ENCODE results near the gene CAT.

DNA sequence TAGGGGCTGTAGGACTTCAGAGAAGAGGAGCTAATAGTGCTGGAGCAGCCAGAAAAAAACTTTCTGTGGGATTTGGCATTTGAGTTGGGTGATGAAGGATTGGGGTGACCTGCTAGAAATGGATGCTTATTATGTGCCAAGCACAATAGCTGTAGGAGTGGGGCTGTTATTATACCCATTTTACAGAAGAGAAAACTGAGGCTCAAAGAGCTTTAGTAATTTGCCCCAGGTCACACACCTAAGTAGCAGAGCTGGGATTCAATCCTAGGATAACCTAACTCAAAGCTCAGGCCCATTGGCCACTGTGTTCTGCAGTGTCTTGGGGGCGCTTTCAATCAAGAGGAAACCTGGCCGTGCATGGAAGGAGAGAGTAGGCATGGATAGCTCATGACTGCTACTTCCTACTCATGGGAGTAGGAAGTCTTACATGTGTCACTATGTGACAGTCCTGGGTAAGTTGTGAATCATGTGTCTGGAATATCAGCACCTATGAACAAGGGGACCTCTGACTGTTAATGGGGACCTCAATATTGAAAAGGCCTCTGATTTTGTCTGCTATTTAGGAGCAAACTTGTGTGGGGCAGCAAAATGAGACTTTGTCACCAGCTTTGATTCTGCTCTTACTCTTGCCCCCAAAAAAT, 81.0 kb downstream of the CAT start:
- TF ChIP-seq, protein P1, sequence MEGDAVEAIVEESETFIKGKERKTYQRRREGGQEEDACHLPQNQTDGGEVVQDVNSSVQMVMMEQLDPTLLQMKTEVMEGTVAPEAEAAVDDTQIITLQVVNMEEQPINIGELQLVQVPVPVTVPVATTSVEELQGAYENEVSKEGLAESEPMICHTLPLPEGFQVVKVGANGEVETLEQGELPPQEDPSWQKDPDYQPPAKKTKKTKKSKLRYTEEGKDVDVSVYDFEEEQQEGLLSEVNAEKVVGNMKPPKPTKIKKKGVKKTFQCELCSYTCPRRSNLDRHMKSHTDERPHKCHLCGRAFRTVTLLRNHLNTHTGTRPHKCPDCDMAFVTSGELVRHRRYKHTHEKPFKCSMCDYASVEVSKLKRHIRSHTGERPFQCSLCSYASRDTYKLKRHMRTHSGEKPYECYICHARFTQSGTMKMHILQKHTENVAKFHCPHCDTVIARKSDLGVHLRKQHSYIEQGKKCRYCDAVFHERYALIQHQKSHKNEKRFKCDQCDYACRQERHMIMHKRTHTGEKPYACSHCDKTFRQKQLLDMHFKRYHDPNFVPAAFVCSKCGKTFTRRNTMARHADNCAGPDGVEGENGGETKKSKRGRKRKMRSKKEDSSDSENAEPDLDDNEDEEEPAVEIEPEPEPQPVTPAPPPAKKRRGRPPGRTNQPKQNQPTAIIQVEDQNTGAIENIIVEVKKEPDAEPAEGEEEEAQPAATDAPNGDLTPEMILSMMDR (IDR thresholded peaks at IDR 0.05) = no peak
- TF ChIP-seq POLR2A (IDR thresholded peaks at IDR 0.05) = no peak

Data from body of pancreas (tissue), 4 donors.